Sigmoid colon (tissue), 3 donors: ENCODE data around the gene TUBB1.

Experiments used
- CTCF ChIP-seq, 4 experiments: fragments of 450-650 bp in 3 of 4; fragments of 200-600 bp in 1 of 4; IDR thresholded peaks; one replicate each; pipeline ENCODE4 v1.5.1; 2016 to 2019; ENCODE audit warnings: antibody characterized with exemption in 4 of 4, mild to moderate bottlenecking in 3 of 4, moderate library complexity in 2 of 4
- POLR2A ChIP-seq, 2 donors: fragments of 450-650 bp; IDR thresholded peaks; one replicate each; pipeline ENCODE4 v1.6.1; 2016; ENCODE audit warnings: antibody characterized with exemption in 2 of 2, mild to moderate bottlenecking in 2 of 2, moderate library complexity in 2 of 2

GRCh38 chr20:59003836-59004492 lies 15.3 kb upstream of the TUBB1 start:
- TF ChIP-seq CTCF (IDR thresholded peaks at IDR 0.05) (no peak), POLR2A (IDR thresholded peaks at IDR 0.05) (no peak)
